GM18517 (cell line): ENCODE measurements around the gene TMEM106A.
"Not testable (repeated sequence)": the region's sequence is repeated elsewhere in the genome, so short reads cannot be mapped to it uniquely, and the experiment has no call there.

ENCODE experiments used
- ATAC-seq: cut with Tn5 transposase; IDR thresholded peaks from one replicate; pipeline ENCODE4 v1.9.1; 2021; ENCODE audit warnings: mild to moderate bottlenecking, moderate library complexity; ENCODE audit not compliant: unreplicated experiment

TMEM106A gene

DNA sequence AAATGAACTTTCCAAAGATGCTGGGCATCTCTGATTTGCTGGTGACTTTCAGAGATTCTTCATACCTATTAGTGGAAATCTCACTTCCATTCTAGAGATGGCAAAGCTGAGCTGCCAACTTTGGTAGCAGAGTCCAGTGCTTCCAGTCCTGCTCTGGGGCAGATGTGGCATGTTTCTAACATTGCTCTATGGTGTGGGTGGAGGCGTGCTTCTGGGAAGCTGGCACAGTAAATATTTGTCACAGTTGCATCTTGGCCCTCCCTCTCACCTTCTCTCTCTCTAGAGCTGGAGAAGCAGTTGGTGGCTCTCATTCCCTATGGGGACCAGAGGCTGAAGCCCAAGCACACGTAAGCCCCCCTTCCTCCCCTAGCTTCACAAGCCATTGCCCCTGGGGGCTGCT lies 1.9 kb downstream of the TMEM106A start:
- ATAC-seq: no peak

DNA sequence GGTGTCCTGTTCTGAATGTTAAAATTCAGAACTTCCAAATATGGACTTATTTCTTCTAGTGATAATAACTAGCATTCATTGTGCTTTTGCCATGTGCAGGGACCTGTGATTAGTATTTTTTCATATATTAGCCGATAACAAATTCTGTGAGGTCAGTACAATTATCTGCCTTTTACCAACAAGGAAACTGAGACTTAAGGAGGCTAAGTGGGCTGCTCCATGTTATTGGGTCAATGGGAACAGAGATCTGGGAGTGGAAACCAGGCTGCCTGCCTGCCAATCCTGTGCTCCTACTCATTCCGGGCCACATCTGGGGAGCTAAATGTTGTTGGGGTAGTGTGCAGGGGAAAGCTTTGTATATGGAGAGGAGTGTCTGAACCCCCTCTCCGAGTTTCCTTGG lies 3.7 kb downstream of the TMEM106A start:
- ATAC-seq: no peak

DNA sequence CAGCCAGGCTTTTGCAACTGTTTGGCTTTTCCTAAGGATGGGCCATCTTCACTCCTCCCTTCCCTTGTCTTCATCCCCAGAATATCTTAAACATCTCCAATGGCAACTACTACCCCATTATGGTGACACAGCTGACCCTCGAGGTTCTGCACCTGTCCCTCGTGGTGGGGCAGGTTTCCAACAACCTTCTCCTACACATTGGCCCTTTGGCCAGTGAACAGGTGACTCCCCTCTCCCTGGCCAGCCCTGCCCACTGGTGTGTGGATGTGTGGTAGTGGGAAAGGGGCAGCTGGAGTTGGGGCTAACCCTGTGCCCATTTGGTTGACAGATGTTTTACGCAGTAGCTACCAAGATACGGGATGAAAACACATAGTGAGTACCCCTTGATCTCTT lies 4.7 kb downstream of the TMEM106A start:
- no peak for ATAC-seq

DNA sequence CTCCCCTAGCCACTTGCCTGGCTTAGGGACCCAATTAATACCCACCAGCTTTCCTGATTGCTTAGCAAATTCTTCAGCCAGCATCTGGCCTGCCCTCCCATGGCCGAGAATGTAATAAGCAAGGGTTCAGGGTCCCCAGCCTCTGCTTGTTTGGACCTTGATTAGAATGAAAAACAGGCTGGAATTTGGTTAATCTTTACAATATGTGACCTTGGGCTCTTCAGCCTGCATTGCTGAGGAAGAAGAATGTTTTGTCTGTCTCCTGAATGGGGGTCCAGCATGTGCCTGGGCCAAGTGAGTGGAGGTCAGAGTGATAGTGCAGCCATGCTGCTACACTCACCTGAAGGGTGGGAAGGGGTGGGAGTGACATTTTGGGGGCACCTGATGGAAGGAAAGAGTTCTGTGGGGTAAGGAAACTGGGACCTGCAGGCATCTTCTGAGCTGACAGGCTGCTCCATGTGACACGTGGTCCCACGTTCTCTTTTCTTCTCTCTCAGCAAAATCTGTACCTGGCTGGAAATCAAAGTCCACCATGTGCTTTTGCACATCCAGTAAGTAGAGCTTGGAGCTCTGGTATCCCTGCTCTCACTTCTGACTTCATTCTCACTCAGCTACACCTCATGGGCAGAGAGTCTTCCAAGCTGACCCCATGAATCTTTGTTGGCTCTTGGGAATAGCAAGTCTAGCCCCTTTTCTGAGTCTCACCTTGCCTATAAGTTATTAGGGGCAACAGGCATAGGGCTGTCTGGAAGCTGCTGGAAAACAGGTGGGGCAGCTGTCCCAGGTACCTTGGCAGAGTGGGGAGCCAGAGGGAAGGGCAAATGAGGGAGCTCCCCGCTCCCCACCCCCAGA lies 5.3 kb downstream of the TMEM106A start:
- ATAC-seq: no peak

DNA sequence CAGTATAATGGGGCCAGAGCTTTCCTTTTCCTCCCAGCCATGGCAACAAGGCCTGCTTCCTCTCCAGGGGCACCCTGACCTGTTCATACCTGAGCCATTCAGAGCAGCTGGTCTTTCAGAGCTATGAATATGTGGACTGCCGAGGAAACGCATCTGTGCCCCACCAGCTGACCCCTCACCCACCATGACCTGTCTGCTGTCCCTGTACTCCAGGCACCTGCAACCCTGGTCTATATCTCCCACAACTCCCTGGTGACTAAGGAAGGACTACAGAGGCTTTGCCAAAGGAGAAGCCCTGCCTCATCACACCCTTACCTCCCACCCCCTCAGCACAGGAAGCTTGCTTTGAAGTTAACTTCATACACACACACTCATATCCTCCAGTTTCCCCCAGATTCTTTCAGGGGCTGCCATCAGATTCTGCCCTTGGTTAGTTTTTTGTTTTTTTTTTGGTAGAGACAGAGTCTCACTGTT lies 6.0 kb downstream of the TMEM106A start:
- ATAC-seq: no peak

DNA sequence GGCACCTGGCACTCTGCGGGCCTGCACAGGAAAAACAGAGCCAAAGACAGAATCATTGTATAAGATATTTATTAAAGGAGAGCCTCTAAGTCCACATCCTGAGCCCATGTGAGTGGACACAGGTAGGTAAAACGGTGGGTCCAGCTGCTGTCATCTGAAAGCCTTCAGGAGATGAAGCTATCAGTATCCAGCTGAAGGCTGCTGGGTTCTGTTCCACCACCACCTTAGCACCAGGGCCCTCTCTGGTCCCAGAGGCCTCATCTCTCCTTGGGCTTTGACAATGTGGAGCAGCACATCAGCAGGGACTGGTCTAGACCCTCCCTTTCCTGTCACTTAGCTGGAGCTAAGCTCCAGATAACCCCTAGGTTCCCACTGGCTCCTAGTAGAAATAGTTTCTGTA lies 7.3 kb downstream of the TMEM106A start:
- no peak for ATAC-seq

DNA sequence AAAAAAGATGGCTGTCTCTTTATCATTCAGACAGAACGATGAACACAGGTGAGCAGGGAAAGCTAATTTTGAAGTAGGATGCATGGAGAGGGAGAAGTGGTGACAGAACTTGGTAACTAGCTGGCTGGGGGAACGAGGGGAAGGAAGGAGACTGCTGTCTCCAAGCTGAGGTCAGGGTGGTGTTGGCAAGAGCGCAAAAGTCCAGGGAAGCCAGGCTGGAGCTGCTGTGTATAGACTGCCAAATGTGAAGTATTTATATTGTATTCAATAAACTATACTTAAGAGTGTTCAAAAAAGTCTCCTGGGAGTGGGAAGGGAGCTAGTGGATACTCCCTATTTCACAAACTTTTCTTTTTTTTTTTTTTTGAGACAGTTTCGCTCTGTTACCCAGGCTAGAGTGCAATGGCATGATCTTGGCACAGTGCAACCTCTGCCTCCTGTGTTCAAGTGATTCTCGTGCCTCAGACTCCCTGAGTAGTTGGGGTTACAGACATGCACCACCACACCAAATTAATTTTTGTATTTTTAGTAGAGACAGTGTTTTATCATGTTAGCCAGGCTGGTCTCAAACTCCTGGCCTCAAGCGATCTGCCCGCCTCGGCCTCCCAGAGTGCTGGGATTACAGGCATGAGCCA lies 8.2 kb downstream of the TMEM106A start:
- ATAC-seq: no peak

DNA sequence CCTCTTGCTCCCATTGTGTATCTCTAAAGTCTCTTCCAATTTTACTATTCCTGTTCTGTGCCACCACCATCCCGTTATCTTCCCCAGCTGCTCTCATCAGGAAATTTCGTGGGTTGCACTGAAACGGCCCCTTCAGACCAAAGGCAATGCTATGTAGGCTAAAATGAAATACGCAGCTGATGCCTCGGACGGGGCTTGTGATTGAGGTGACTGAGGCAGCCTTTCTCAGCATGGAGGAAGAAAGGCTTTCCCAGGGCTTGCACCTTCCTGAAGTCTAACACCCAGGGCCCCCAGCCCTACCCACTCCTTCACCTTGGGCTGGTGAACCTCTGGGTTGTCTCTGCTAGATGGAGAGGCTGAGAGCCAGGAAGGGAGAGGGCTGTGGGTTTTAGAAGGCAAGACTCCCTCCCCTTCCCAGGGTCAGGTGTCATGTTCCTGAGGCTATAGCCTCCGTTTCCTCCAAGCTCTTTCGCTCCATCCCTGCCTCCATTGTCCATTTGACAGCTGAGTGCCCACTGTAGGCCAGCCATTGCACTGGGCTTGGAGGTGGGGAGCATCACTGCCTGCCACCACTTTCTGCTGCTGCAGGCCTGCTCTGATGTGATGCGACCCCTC lies 8.9 kb downstream of the TMEM106A start:
- no peak for ATAC-seq

DNA sequence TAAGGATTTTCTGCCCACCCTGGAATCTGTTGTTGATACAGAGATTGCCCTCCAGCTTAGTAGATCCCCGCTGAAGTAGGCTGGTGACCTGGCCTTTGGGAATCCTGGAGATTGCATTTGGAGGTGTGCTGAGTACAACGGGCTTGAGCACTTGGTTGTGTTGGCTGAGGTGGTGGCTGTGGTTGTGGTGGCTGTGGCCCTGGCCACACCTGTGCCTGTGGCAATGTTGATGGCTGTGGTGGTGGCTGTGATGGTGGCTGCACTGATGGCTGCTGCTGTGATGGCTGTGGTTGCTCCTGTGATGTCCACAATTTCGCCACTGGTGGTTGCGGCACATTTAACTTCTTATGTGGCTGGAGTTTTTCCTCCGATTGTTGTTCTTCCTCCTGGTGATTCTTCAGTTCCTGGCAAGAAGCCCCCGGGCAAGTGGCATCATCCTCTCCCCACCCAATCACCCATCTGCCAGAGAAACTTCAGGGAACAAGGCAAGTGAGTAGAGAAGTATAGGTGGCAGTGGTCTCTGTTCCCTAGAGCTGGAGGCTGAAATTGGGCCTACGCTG lies 12.6 kb downstream of the TMEM106A start:
- no peak for ATAC-seq

DNA sequence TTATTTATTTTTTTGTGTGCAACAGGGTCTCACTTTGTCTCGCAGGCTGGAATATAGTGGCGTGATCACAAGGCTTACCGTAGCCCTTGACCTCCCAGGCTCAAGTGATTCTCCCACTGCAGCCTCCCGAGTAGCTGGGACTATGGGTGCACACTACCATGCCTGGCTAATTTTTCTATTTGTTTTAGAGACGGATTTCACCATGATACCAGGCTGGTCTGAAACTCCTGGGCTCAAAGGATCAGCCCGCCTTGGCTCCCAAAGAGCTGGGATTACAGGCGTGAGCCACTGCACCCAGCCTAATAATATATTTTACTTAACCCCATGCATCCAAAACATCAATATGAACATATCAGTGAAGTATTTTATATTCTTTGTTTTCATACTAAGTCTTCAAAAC lies 14.7 kb downstream of the TMEM106A start:
- ATAC-seq: no peak

DNA sequence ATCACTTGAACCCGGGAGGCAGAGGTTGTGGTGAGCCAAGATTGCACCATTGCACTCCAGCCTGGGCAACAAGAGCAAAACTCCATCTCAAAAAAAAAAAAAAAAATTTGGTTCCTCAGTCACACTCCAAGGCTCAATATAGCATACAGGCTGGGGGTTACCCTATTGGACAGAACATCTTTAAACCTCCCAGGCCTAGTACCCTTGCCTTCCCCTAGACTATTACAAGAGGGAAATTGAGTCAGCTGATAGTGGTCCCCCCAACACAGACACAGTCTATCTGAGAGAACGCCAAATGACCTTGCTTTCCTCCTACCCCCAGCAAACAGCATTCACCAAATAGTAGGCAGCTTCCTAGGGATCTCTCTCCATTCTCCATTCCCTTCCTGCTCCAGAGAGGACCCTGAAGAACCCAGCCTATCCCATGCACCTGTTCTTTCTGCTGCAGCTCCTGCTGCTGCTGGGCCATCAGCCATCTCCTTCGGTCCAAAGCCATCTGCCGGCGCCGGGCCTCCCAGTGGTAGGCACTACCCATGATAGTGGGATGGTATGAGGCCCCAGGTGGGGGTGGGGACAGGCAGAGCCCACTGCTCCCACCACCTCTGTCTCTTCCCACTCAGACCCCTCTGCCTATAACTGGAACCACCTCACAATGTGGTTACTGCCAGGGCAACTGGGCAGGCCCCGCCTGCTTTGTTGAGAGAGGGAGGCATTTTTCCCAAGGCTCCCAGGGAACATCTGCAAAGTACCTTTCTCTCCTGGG lies 16.5 kb downstream of the TMEM106A start, which contains the start of gene CCDC200:
CCDC200 (minus strand) TSS at position 604 of the 763 bp plus-strand sequence; CDS start at position 535, 69 bp downstream.
- ATAC-seq: not testable (repeated sequence)

DNA sequence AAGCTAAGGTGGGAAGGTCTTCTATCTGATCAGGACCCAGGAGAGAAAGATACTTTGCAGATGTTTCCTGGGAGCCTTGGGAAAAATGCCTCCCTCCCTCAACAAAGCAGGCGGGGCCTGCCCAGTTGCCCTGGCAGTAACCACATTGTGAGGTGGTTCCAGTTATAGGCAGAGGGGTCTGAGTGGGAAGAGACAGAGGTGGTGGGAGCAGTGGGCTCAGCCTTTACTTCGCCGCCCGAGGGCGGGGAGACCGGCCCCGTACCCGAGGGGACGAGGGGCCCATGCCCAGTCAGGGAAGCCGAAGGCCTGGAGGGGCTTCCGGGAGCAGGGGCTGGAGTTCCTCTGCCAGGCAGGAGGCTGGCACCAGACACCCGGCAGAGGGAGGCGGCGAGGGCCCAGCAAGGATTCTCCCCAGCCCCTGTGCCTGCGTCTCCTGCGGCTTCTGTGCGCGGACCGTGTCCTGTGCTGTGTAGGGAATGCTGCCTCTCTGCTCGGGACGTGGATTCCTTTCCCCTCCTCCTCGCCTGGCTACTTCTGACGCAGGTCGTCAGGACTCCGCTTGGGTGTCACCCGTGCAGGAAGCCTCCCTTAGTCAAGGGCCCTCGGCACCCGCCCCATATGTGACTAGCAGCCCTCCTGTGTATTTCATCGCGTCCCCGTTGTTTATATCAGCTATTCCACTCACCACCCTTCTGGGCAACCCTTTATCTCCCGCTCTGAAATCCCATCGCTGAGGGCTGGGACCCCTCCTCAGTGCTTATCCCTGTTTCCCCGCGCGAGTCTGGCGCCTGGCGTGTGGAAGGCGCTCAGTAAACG lies 19.7 kb downstream of the TMEM106A start:
- ATAC-seq: not testable (repeated sequence)

DNA sequence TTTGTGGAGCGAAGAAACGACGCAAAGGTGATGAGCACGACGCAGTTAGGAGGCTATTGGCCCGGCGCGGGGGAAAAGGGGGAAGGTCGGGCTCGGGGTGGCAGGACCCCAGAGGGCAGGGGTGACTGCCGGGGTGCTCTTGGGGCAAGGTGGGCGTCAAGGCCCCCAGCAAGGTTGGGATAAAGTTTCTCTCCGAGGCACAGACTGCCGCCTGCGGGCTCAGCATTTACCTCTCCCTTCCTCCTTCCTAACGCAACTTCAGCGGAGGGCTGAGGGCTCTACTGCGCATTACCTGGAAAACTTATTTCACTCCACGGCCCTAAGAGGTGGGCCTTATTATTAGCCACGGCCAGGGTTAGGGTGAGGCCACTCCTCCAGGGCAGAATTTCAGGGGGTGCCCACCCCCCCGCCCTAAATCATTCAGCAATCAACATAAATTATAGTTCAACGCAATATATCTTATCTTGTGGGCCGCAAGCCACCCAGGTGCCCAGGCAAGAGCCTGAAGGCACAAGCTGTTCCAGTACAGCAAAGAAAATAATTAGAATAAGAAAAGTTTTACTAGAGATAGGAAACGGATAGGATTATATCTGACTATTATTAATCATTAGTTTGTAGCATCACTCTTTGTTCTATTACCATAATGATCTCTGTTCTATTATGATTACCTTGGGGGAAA lies 20.5 kb downstream of the TMEM106A start:
- ATAC-seq: not testable (repeated sequence)

DNA sequence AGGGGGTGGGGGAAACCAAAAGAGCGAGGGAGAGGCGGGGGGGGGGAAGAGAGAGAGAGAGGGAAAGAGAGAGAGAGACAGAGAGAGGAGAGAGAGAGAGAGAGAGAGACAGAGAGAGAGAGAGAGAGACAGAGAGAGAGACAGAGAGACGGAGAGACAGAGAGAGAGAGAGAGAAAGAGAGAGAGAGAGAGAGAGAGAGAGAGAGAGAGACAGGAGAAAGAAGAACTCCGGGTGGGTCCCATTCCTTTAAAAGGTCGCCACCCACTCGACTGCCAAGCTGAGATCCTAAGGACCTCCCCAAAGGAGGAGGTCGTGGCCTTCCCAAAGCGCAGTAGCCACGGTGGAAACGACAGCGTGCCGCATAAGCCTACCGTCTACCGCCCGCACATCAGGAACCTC lies 21.6 kb downstream of the TMEM106A start:
- ATAC-seq: not testable (repeated sequence)

DNA sequence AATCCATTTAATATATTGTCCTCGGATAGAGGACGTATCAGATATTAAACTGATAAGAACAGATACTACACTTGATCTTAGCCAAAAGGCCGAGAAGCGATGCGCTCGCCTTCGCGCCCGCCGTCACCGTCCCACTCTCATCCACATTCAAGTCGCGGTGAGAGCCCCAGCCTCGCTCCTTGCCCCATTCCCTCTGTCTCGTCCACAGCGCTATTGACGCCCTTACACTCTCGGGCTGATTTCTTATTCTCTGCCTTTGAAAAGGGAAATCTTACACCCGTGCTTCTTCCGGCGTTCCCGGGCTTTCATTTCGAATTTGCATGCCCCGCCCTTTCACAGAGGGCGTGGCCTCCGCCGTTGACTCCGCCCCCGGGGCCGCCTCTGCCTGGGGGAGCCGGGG lies 22.2 kb downstream of the TMEM106A start, which contains the start of gene RNU2-1:
RNU2-1 (minus strand) TSS at position 101 of the 400 bp plus-strand sequence.
- not testable (repeated sequence) for ATAC-seq

DNA sequence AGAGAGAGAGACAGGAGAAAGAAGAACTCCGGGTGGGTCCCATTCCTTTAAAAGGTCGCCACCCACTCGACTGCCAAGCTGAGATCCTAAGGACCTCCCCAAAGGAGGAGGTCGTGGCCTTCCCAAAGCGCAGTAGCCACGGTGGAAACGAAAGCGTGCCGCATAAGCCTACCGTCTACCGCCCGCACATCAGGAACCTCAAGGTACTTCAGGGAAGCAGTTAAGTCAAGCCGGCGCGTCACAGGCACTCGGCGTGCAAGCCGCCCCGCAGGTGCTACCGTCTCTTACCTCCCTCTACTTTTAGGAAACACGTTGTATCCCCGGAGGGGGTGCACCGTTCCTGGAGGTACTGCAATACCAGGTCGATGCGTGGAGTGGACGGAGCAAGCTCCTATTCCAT lies 27.9 kb downstream of the TMEM106A start:
- peak; percentile 41 for ATAC-seq

DNA sequence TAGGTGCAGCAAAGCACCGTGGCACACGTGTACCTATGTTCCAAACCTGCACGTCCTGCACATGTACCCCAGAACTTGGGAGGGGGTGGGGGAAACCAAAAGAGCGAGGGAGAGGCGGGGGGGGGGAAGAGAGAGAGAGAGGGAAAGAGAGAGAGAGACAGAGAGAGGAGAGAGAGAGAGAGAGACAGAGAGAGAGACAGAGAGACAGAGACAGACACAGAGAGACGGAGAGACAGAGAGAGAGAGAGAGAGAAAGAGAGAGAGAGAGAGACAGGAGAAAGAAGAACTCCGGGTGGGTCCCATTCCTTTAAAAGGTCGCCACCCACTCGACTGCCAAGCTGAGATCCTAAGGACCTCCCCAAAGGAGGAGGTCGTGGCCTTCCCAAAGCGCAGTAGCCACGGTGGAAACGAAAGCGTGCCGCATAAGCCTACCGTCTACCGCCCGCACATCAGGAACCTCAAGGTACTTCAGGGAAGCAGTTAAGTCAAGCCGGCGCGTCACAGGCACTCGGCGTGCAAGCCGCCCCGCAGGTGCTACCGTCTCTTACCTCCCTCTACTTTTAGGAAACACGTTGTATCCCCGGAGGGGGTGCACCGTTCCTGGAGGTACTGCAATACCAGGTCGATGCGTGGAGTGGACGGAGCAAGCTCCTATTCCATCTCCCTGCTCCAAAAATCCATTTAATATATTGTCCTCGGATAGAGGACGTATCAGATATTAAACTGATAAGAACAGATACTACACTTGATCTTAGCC lies 29.1 kb downstream of the TMEM106A start:
- peak; percentile 36 for ATAC-seq

DNA sequence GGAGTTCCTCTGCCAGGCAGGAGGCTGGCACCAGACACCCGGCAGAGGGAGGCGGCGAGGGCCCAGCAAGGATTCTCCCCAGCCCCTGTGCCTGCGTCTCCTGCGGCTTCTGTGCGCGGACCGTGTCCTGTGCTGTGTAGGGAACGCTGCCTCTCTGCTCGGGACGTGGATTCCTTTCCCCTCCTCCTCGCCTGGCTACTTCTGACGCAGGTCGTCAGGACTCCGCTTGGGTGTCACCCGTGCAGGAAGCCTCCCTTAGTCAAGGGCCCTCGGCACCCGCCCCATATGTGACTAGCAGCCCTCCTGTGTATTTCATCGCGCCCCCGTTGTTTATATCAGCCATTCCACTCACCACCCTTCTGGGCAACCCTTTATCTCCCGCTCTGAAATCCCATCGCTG lies 34.8 kb downstream of the TMEM106A start:
- ATAC-seq: not testable (repeated sequence)
